Measurements from ENCODE around the gene PLA2G4F.

Gene PLA2G4F

DNA sequence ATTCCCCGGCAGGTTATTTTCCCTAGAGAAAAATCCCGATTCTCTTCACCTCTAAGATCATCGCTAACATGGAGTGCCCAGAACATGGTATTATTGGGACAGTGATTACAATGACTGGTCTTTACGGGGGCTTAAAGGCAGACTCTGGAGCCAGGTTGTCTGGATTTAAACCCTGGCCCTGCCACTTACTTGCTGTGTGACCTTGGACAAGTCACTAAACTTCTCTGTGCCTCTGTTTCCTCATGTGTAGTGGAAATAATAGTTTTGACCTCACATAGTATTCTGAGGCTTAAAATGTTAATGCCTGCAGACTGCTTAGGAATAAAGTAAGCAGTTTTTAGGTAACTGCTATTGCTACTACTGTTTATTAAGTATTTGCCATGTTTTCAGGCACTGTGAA lies 66.5 kb downstream of the PLA2G4F start:
- ChIA-PET POLR2A (no interaction called here), CTCF (interaction anchor here (1.9 kb wide), 1 partner anchor 45 kb away, joined by 7 read pairs; no protein-coding TSS in a partner anchor)
- Histone ChIP-seq H3K9me3 (ENCODE audit: control insufficient read depth, insufficient read depth, low read depth, low read length) (no peaks in the 10 kb centered on the region), H3K27ac (ENCODE audit: extremely low read depth, low read depth, low read length) (no peak overlapping the region), H3K36me3 (ENCODE audit: control insufficient read depth in 2 of 2, insufficient read depth in 1 of 2, low read length in 2 of 2) (no peaks in the 10 kb centered on the region), H3K4me1 (ENCODE audit: control insufficient read depth, insufficient read depth, low read length) (0 out of 2 replicates have a peak, but pooled peaks cover 3% of the 10 kb centered on the region), H3K4me3 (ENCODE audit: low read depth, low read length) (no peak overlapping the region)
- TF ChIP-seq ZNF391 (tag by site-specific recombination; IDR thresholded peaks at IDR 0.05; ENCODE audit: borderline replicate concordance, low read depth) (no peak), ZNF768 (tag by site-specific recombination; IDR thresholded peaks at IDR 0.05) (0 out of 2 replicates have a peak, but pooled peaks have one; percentile 48)

Data from HEK293 (cell line).